Activated CD4-positive, CD25-positive, alpha-beta regulatory T cell treated with anti-CD3 and anti-CD28 coated beads, Interleukin-2, amount 50 U/mL, for 72 hours (primary cell): Measurements from ENCODE around the gene DSTYK.
"Not testable (repeated sequence)": the region's sequence is repeated elsewhere in the genome, so short reads cannot be mapped to it uniquely, and the experiment has no call there.

Experiments used
- DNase-seq: peaks from one replicate; pipeline ENCODE4 v3.0.0; 2021

DSTYK gene

GRCh38 chr1:205217418-205217817 lies 5.9 kb upstream of the DSTYK start:
- DNase-seq, result no peak

GRCh38 chr1:205216588-205216987 lies 5.1 kb upstream of the DSTYK start:
- no peak for DNase-seq

- DNase-seq, result no peak
Measured at GRCh38 chr1:205214756-205215155, 3.3 kb upstream of the DSTYK start.

- no peak for DNase-seq
Measured at GRCh38 chr1:205211839-205212536, 486 bp upstream of the DSTYK start.

- peak; percentile 48 for DNase-seq
Measured at GRCh38 chr1:205210756-205211168, 740 bp downstream of the DSTYK start.

- DNase-seq, result no peak
Measured at GRCh38 chr1:205208811-205209210, 2.7 kb downstream of the DSTYK start.

GRCh38 chr1:205205055-205205454 lies 6.4 kb downstream of the DSTYK start:
- DNase-seq, result no peak

GRCh38 chr1:205204552-205204951 lies 7.0 kb downstream of the DSTYK start:
- no peak for DNase-seq

- DNase-seq, result no peak
Measured at GRCh38 chr1:205199931-205200299, 11.6 kb downstream of the DSTYK start.

- no peak for DNase-seq
Measured at GRCh38 chr1:205199090-205199930, 12.2 kb downstream of the DSTYK start.

- no peak for DNase-seq
Measured at GRCh38 chr1:205192287-205192686, 19.2 kb downstream of the DSTYK start.

GRCh38 chr1:205191622-205192021 lies 19.9 kb downstream of the DSTYK start:
- DNase-seq, result no peak

GRCh38 chr1:205190845-205191577 lies 20.5 kb downstream of the DSTYK start:
- DNase-seq, result no peak

- no peak for DNase-seq
Measured at GRCh38 chr1:205189131-205189530, 22.4 kb downstream of the DSTYK start.

GRCh38 chr1:205188596-205188995 lies 22.9 kb downstream of the DSTYK start:
- no peak for DNase-seq

- no peak for DNase-seq
Measured at GRCh38 chr1:205188098-205188497, 23.4 kb downstream of the DSTYK start.

- DNase-seq, result no peak
Measured at GRCh38 chr1:205187420-205187819, 24.1 kb downstream of the DSTYK start.

GRCh38 chr1:205186191-205186590 lies 25.3 kb downstream of the DSTYK start:
- DNase-seq, result no peak

GRCh38 chr1:205183676-205184335 lies 27.7 kb downstream of the DSTYK start:
- DNase-seq, result no peak

- DNase-seq, result no peak
Measured at GRCh38 chr1:205182930-205183329, 28.6 kb downstream of the DSTYK start.

- DNase-seq, result not testable (repeated sequence)
Measured at GRCh38 chr1:205180331-205180730, 31.2 kb downstream of the DSTYK start.

GRCh38 chr1:205179842-205180241 lies 31.7 kb downstream of the DSTYK start:
- DNase-seq, result no peak

GRCh38 chr1:205172729-205173366 lies 38.7 kb downstream of the DSTYK start:
- DNase-seq, result no peak
